ENCODE data around the gene NBEAL1. TPM values are rescaled to one million over a fixed set of nuclear protein-coding genes. Genes with fewer than 3 reads are reported as not detected.
"Not testable (repeated sequence)": the region's sequence is repeated elsewhere in the genome, so short reads cannot be mapped to it uniquely, and the experiment has no call there.

NBEAL1 gene
- total RNA-seq, 1 experiment from 2014 or later, result 2.7 TPM

- no peak for DNase-seq (ENCODE audit: low read depth)
- in situ Hi-C loops (cut with HindIII; ENCODE audit: low pct_unique_long_range_greater_than_20kb, low sequenced_read_pairs), result no loop called here
These were observed 21.3 kb downstream of the NBEAL1 start for GRCh38 chr2:203035879-203036470.

DNA sequence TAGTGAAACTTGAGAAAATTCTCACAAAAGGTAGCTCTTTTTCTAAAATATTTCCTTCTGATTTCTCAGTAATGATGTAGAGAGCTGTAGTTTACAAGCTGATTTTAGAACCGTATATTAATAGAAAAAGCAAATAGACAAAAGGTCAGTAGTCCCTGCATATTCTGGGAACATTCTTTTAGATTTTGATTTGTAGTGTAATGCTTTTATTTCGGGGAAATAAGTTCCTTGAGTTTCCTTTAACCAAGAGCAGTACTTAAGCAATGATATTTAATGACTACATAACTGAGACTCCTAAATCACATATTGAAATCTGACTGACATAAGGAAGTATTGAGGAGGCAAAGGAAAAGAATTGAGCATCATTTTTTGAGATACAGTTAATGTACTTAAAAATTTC, 22.4 kb downstream of the NBEAL1 start:
- in situ Hi-C loops (cut with HindIII; ENCODE audit: low pct_unique_long_range_greater_than_20kb, low sequenced_read_pairs), result no loop called here
- no peak for DNase-seq (ENCODE audit: low read depth)

GRCh38 chr2:203038586-203038985, 23.9 kb downstream of the NBEAL1 start:
- DNase-seq (ENCODE audit: low read depth), result no peak
- in situ Hi-C loops (cut with HindIII; ENCODE audit: low pct_unique_long_range_greater_than_20kb, low sequenced_read_pairs), result no loop called here

- in situ Hi-C loops (cut with HindIII; ENCODE audit: low pct_unique_long_range_greater_than_20kb, low sequenced_read_pairs); DNase-seq (ENCODE audit: low read depth): not testable (repeated sequence)
These were observed 24.5 kb downstream of the NBEAL1 start for GRCh38 chr2:203039211-203039610.

- no peak for DNase-seq (ENCODE audit: low read depth)
- in situ Hi-C loops (cut with HindIII; ENCODE audit: low pct_unique_long_range_greater_than_20kb, low sequenced_read_pairs), result no loop called here
These were observed 26.4 kb downstream of the NBEAL1 start for GRCh38 chr2:203040966-203041521.

DNA sequence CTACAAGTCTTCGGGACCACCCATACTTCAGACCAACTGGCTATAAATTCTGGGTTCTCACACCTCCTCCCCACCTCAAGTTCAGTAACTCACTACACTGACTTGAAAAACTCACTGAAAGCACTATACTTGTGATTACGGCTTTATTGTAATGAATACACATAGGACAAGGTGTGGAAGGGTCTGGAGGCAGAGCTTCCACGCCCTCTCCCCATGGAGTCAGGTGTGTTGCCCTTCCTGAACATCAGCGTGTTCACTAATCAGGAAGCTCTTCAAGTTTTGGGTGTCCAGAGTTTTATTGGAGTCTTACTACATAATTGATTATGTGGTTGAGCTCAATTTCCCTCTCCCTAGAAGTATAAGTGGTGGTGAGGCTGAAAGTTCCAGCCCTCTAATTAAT, 27.5 kb downstream of the NBEAL1 start:
- in situ Hi-C loops (cut with HindIII; ENCODE audit: low pct_unique_long_range_greater_than_20kb, low sequenced_read_pairs), result no loop called here
- DNase-seq (ENCODE audit: low read depth), result no peak

GRCh38 chr2:203043226-203043625, 28.6 kb downstream of the NBEAL1 start:
- no peak for DNase-seq (ENCODE audit: low read depth)
- in situ Hi-C loops (cut with HindIII; ENCODE audit: low pct_unique_long_range_greater_than_20kb, low sequenced_read_pairs), result no loop called here

DNA sequence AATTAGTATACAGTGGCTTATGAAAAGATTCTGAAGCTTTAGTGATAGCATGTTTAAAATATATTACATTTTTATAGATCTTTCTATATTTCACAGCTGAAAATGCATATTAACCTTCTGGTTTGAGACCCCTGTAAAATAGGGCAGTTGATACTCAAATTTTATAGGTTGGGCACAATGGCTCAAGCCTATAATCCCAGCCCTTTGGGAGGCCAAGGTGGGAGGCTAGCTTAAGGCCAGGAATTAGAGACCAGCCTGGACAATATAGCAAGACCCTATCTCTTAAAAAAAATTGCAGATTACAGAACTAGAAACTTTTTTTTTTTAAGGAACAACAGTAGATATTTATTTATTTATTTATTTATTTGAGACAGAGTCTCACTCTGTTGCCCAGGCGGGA, 31.2 kb downstream of the NBEAL1 start:
- in situ Hi-C loops (cut with HindIII; ENCODE audit: low pct_unique_long_range_greater_than_20kb, low sequenced_read_pairs), result no loop called here

DNA sequence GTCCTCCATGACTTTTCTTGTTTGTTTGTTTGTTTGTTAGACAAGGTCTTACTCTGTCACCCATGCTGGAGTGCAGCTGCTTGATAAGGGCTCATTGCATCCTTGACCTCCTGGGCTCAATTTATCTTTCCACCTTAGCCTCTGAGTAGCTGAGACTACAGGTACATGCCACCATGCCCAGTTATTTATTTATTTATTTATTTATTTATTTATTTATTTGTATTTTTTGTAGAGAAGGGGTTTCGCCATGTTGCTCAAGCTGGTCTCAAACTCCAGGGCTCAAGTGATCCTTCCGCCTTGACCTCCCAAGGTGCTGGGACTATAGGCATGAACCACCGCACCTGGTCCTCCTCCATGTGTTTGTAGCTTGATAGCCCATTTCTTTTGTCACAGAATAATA, 37.9 kb downstream of the NBEAL1 start:
- DNase-seq (ENCODE audit: low read depth), result no peak
- in situ Hi-C loops (cut with HindIII; ENCODE audit: low pct_unique_long_range_greater_than_20kb, low sequenced_read_pairs), result no loop called here

More for the DNA sequence above, 31.2 kb downstream of the NBEAL1 start:
- DNase-seq (ENCODE audit: low read depth), result no peak

DNA sequence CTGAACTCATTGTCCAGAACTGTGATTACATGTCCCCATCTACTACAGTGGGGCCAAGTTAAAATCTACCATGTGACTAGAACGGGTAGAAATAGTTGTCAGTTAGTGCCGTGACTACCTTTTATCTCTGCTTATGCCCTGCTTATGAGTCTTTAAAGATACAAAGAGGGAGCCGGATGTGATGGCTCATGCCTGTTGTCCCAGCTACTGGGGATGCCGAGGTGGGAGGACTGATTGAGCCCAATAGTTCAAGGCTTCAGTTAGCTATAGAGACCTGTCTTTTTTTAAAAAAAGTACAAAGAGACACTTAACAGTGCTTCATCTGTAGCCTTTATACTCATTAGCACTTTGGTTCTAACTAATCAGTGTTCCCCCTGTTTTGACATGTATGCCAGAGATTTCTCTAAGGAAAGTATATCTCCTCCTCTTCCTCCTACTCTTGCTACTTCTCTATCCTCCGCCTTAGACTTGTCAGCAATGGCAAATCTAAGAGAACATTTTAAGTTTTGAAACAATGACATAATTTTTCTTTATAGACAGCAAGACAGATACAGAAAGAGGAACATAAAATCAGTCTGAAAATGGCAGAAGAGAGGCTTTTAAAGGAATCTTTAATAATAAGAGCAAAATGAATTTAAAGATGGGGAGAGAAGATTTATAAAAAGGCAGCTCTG, 45.0 kb downstream of the NBEAL1 start:
- in situ Hi-C loops (cut with HindIII; ENCODE audit: low pct_unique_long_range_greater_than_20kb, low sequenced_read_pairs), result no loop called here
- DNase-seq (ENCODE audit: low read depth), result no peak

DNA sequence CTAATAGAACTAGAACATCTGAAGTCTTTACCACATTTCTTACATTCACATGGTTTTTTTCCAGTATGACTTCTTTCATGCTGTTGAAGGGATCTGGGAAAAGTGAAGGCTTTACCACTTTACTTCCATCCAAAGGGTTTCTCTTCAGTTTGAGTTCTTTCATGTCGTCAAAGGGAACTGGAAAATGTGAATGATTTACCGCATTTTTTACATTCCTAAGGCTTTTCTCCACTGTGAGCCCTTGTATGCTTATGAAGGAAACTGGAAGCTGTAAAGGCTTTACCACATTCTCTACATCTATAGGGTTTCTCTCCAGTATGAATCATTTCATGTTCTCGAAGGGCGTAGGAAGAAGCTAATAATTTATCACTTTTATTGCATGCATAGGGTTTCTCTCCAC, 46.7 kb downstream of the NBEAL1 start:
- in situ Hi-C loops (cut with HindIII; ENCODE audit: low pct_unique_long_range_greater_than_20kb, low sequenced_read_pairs), result no loop called here
- peak; percentile 62 for DNase-seq (ENCODE audit: low read depth)

DNA sequence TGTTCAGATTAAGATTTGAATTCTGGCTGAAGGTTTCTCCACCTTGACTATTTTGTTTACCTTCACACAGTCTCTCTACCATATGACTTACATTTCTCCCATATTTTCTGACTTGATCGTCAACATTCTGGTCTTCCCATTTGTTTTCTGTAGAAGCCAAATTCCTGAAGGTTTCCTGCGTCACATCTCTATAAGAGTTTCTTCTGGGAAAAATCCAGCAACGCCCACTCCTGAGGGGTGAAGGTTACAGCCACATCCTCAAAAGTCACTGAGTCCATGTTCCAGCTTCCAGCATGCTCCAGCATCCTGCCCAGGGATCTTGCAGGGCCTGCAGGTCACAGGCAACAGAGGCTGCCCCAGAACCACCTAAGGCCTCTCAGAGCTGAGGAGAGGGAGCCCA, 47.5 kb downstream of the NBEAL1 start:
- DNase-seq (ENCODE audit: low read depth), result no peak

GRCh38 chr2:203066519-203067091, 51.9 kb downstream of the NBEAL1 start:
- DNase-seq (ENCODE audit: low read depth); in situ Hi-C loops (cut with HindIII; ENCODE audit: low pct_unique_long_range_greater_than_20kb, low sequenced_read_pairs): not testable (repeated sequence)

More for the DNA sequence above, 47.5 kb downstream of the NBEAL1 start:
- in situ Hi-C loops (cut with HindIII; ENCODE audit: low pct_unique_long_range_greater_than_20kb, low sequenced_read_pairs), result no loop called here

- DNase-seq (ENCODE audit: low read depth), result no peak
- in situ Hi-C loops (cut with HindIII; ENCODE audit: low pct_unique_long_range_greater_than_20kb, low sequenced_read_pairs), result no loop called here
These were observed 56.0 kb downstream of the NBEAL1 start for GRCh38 chr2:203070701-203071100.

DNA sequence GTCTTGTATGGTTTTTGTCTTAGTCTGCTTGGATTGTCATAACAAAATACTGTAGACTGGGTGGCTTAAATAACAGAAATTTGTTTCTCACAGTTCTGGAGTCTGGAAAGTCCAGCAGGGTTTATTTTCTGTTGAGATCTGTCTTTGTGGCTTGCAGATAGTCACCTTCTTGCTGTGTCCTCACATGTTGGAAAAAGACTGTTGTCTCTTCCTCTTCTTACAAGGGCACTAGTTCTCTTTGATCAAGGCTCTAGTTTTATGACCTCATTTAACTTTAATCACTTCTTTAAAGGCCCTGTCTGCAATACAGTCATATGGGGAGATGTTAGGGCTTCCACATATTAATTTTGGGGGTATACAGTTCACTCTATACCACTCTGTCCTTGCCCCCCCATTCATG, 56.5 kb downstream of the NBEAL1 start:
- no peak for DNase-seq (ENCODE audit: low read depth)
- in situ Hi-C loops (cut with HindIII; ENCODE audit: low pct_unique_long_range_greater_than_20kb, low sequenced_read_pairs), result no loop called here

GRCh38 chr2:203072371-203072770, 57.7 kb downstream of the NBEAL1 start:
- in situ Hi-C loops (cut with HindIII; ENCODE audit: low pct_unique_long_range_greater_than_20kb, low sequenced_read_pairs), result no loop called here

GRCh38 chr2:203077451-203077850, 62.8 kb downstream of the NBEAL1 start:
- in situ Hi-C loops (cut with HindIII; ENCODE audit: low pct_unique_long_range_greater_than_20kb, low sequenced_read_pairs), result no loop called here
- DNase-seq (ENCODE audit: low read depth), result no peak

More at GRCh38 chr2:203072371-203072770, 57.7 kb downstream of the NBEAL1 start:
- DNase-seq (ENCODE audit: low read depth), result no peak

GRCh38 chr2:203080447-203081045, 65.9 kb downstream of the NBEAL1 start:
- in situ Hi-C loops (cut with HindIII; ENCODE audit: low pct_unique_long_range_greater_than_20kb, low sequenced_read_pairs), result no loop called here
- DNase-seq (ENCODE audit: low read depth), result no peak

GRCh38 chr2:203083328-203083727, 68.7 kb downstream of the NBEAL1 start:
- DNase-seq (ENCODE audit: low read depth), result no peak
- in situ Hi-C loops (cut with HindIII; ENCODE audit: low pct_unique_long_range_greater_than_20kb, low sequenced_read_pairs), result no loop called here

All from Caki2 (cell line).